Naive thymus-derived CD8-positive, alpha-beta T cell (primary cell): Measurements from ENCODE around the gene UBTD1. TPM values are rescaled to one million over a fixed set of nuclear protein-coding genes. Genes with fewer than 3 reads are reported as not detected.
A peak's percentile ranks its signal among the peaks of the same experiment; 100 is the strongest.
"Not testable (repeated sequence)": the region's sequence is repeated elsewhere in the genome, so short reads cannot be mapped to it uniquely, and the experiment has no call there.

Source experiments
- ATAC-seq, 2 donors: fragments of 150-1000 bp; cut with Tn5 transposase in 1 of 2; sonication (Bioruptor Pico), chemical (Tn5 transposase) in 1 of 2; 1 replicate in 1 of 2; 2 replicates in 1 of 2; pipeline ENCODE4 v1.10.0; 2021; ENCODE audit warnings: mild to moderate bottlenecking in 2 of 2, moderate library complexity in 2 of 2
- POLR2A ChIA-PET: fragments of 350-600 bp; sonication (Branson Sonifier 250); formaldehyde crosslinking; loops from one replicate; lab custom pipeline; 2021; ENCODE audit warnings: antibody characterized with exemption; lab: Charles Lee
- DNase-seq, 10 donors: peaks; one replicate each; pipeline versions ENCODE4 v3.0.0 to v3.0.0-alpha.2; 2020 to 2022
- H3K27ac Mint-ChIP-seq, 10 donors: one replicate each; pipeline ENCODE4 v1.8.0; 2020 to 2022; ENCODE audit warnings: mild to moderate bottlenecking in 10 of 10, mixed read lengths in 10 of 10, moderate library complexity in 4 of 10, inconsistent platforms in 1 of 10
- H3K27me3 Mint-ChIP-seq, 5 donors: one replicate each; pipeline ENCODE4 v1.8.0; 2021 to 2022; ENCODE audit warnings: mixed read lengths in 5 of 5
- H3K36me3 Mint-ChIP-seq, 3 donors: one replicate each; pipeline ENCODE4 v1.8.0; 2020 to 2022; ENCODE audit warnings: mixed read lengths in 3 of 3, mild to moderate bottlenecking in 2 of 3, inconsistent platforms in 1 of 3
- H3K4me1 Mint-ChIP-seq, 4 donors: one replicate each; pipeline ENCODE4 v1.8.0; 2021 to 2022; ENCODE audit warnings: mixed read lengths in 4 of 4
- H3K4me3 Mint-ChIP-seq, 10 donors: one replicate each; pipeline ENCODE4 v1.8.0; 2020 to 2022; ENCODE audit warnings: mild to moderate bottlenecking in 10 of 10, mixed read lengths in 10 of 10, moderate library complexity in 6 of 10, inconsistent platforms in 1 of 10
- H3K9me3 Mint-ChIP-seq, 9 donors: one replicate each; pipeline ENCODE4 v1.8.0; 2020 to 2022; ENCODE audit warnings: mixed read lengths in 9 of 9, mild to moderate bottlenecking in 3 of 9, inconsistent platforms in 1 of 9, moderate library complexity in 1 of 9
- polyA plus RNA-seq, 3 donors: library from polyadenylated mRNA; unstranded; fragments of 300-500 nt; fragmentation: Illumina TruSeq; gene quantifications; one replicate each; pipeline ENCODE4 v1.2.3, GENCODE V29; 2021
- total RNA-seq, 8 experiments: library from RNA in 2 of 8; stranded (reverse) in 2 of 8; gene quantifications; one replicate each; pipeline ENCODE4 v1.2.3 and lab custom pipeline; 2021 to 2026

UBTD1 gene
- total and polyA plus RNA-seq, 5 experiments from 2014 or later: 1.2 to 2.7 (median 1.6) TPM

DNA sequence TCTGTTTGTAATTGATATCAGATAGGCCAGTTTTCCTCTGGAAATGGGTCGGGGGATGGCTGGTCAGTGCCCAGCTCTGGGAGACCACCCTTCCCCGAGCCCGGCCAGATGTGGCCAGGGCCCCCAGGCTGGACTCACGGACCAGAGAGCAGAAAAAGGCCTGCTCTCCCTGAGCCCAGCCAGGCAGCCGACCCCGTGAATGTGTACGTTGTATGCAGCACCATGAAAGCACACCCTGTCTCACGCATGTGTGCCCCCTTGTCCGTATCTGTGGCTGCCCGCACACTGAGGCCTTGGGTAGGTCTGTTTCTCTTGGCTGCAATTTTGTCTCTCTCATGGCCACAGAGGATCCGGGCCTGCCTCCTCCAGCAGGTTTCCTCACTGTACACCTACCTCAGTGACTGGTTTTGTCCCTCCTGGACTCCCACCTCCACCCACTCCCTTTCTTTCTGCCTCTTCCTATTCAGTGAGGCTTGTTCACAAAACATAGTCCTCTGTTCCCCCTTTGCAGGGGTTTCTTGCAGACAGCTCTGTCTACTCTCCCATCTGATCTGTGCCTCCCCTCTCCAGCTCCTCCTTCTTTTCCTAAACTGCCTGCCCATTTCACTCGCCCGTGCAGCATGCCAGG, 50.2 kb downstream of the UBTD1 start:
- no peaks in the 10 kb centered on the region for H3K36me3 Mint-ChIP-seq
- no peak overlapping the region for H3K4me3 Mint-ChIP-seq
- DNase-seq (no peak), ATAC-seq (no peak)
- H3K4me1 Mint-ChIP-seq: no peaks in the 10 kb centered on the region
- H3K27me3 Mint-ChIP-seq: no peaks in the 10 kb centered on the region
- peak overlapping the region in 2 of 10 donors; percentile 26 to 36 for H3K27ac Mint-ChIP-seq
- POLR2A ChIA-PET: no interaction called here
- H3K9me3 Mint-ChIP-seq: no peaks in the 10 kb centered on the region

DNA sequence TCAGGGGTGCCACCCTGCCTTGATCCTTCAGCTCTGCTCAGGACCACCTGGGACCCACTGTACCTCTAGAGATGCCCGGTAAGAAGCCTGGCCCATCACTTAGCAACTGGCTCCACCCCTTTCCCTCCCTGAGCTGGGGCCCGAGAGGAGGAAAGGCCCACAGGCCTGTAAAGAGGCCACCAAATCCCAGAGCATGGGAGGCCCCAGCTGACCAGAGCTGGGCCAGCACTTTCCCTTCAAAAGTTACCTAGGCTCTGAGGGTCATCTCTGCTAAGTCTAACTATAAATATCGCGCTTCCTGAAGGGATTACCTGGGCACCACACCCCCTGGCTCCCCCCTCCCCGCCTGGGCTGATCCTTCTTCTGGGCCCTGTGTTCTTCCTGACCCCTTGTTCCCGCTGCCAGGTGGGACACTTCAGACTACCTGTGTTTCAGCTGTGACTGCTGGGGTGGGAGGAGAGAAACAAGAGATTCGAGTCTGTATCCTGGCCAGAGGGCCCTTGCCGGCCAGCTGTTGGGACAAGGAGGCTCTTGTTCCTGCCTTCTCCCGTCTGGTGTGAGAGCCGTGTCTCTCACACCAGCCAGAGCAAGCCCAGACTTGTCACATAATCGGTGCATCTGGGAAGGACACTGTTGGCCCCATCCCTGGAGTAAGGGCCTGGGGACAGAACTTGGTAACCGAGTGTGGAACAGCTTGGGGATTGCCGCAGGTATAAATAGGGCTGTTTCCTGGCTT, 51.0 kb downstream of the UBTD1 start:
- POLR2A ChIA-PET: interaction anchor here (0.6 kb wide), 1 partner anchor 8 kb away, joined by 7 read pairs; no protein-coding TSS in a partner anchor
- Mint-ChIP-seq H3K9me3 (no peaks in the 10 kb centered on the region), H3K27ac (peak overlapping the region in 2 of 10 donors; percentile 26 to 36), H3K36me3 (no peaks in the 10 kb centered on the region), H3K4me3 (no peak overlapping the region), H3K4me1 (no peaks in the 10 kb centered on the region), H3K27me3 (no peaks in the 10 kb centered on the region)
- ATAC-seq (no peak), DNase-seq (no peak)

DNA sequence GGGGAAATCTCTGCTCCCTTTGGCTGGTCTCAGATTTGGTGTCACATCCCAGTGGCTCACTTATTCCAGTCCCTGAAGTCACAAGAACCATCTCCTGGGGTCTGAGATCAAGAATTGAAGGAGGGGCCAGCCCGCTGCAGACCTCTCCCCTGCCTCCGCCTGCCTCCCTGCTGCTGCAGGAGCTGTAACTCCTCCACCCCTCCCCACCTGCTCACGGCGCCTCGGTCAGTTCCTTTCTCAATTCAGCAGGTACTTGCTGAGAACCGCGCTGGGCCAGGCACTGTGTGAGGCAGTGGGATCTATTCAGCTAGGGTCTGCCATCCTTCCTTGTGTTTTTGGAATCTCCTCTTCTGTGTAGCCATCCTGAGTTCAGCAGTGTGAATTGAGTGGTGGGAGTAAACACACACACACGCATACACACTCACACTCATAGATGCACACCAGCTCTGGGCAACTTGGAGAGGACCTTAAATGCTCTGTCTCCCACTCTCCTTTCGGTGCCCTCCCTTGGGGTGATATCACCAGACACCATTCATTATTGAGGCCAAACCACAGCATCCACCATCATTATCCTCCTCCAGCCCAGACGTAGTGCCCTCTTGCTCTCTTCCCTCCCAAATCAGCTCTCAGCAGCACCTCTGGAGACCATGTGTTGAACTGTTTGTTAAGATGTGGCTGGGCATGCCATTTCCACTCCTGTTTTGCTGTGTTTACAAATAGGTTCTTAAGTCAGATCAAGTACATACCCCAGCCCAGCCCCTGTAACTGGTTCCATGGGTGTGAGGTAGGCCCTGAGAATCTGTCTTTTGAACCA, 51.8 kb downstream of the UBTD1 start:
- ATAC-seq: no peak
- Mint-ChIP-seq H3K9me3 (peaks cover 0 to 5% (median 0%) of the 10 kb centered on the region in 9 donors), H3K27me3 (no peaks in the 10 kb centered on the region), H3K36me3 (no peaks in the 10 kb centered on the region), H3K4me1 (no peaks in the 10 kb centered on the region), H3K27ac (peak overlapping the region in 2 of 10 donors; percentile 62 to 66), H3K4me3 (peak overlapping the region in 1 of 10 donors; percentile 30)
- POLR2A ChIA-PET: interaction anchor here (0.5 to 0.6 kb wide), 2 partner anchors 9 to 183 kb away, joined by 5 to 7 read pairs; no protein-coding TSS in a partner anchor
- no peak for DNase-seq

DNA sequence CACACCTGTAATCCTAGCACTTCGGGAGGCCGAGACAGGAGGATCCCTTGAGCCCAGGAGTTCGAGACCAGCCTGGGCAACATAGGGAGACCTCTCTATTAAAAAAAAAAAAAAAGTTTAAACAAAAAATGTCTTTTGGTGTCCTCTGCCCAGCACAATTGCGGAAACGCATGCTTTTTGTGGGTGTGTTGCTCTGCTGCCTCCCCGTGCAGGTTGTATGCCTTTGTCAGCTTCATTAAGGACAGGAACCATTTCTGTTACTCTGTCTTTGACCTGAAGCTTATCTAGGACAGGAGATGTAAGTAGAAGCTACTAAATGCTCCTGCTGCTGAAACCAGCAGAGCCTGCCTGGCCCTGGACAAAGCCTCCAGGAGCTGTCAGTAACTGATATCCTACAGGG, 52.5 kb downstream of the UBTD1 start:
- Mint-ChIP-seq H3K36me3 (no peaks in the 10 kb centered on the region), H3K27ac (peak overlapping the region in 1 of 10 donors; percentile 77), H3K4me1 (no peaks in the 10 kb centered on the region), H3K9me3 (peaks cover 0 to 10% (median 0%) of the 10 kb centered on the region in 9 donors), H3K27me3 (no peaks in the 10 kb centered on the region), H3K4me3 (no peak overlapping the region)
- ATAC-seq (no peak), DNase-seq (no peak)
- POLR2A ChIA-PET: interaction anchor here (0.5 kb wide), 1 partner anchor 184 kb away, joined by 5 read pairs; no protein-coding TSS in a partner anchor

DNA sequence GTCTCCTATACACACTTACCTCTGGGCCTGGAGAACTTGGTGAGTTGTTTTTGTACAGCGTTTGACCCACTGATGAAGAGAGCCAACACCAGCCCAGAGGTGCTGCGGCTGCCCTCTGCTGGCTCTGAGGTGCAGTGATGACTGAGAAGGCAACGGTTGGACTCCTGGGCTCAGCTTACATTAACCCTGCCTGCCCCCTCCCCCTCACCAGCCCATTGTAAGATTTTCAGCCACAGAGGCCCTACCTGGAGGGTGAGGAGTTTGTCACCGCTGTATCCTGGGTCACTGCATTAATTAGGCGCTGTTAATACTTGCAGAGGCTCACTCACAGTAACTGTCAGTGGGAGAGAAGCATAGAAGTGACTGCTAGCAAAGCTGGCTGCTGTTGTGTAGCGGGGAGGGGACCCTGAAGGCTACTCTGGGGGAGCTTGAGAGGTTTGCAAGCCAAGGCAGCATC, 54.9 kb downstream of the UBTD1 start:
- DNase-seq (peak; percentile 28 to 72 (median 41)), ATAC-seq (peak; percentile 84 to 94)
- H3K27ac Mint-ChIP-seq: peak overlapping the region in 1 of 10 donors; percentile 14
- H3K36me3 Mint-ChIP-seq: no peaks in the 10 kb centered on the region
- peaks cover 0 to 10% (median 0%) of the 10 kb centered on the region in 9 donors for H3K9me3 Mint-ChIP-seq
- H3K4me3 Mint-ChIP-seq: no peak overlapping the region
- no peaks in the 10 kb centered on the region for H3K4me1 Mint-ChIP-seq
- POLR2A ChIA-PET: interaction anchor here (0.7 kb wide), 1 partner anchor 12 kb away, joined by 3 read pairs; no protein-coding TSS in a partner anchor
- H3K27me3 Mint-ChIP-seq: no peaks in the 10 kb centered on the region

DNA sequence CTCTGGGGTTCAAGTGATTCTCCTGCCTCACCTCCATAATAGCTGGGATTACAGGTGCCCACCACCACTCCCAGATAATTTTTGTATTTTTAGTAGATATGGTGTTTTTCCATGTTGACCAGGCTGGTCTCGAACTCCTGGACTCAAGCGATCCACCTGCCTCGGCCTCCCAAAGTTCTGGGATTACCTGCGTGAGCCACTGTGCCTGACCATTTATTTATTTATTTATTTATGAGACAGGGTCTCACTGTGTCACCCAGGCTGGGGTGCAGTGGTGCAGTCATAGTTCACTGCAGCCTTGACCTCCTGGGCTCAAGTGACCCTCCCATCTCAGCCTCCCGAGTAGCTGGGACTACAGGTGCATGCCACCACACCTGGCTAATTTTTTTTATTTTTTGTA, 55.6 kb downstream of the UBTD1 start:
- H3K27ac Mint-ChIP-seq, H3K36me3 Mint-ChIP-seq, H3K27me3 Mint-ChIP-seq, DNase-seq, H3K9me3 Mint-ChIP-seq, H3K4me1 Mint-ChIP-seq, H3K4me3 Mint-ChIP-seq, ATAC-seq: not testable (repeated sequence)
- POLR2A ChIA-PET: interaction anchor here (0.7 kb wide), 1 partner anchor 11 kb away, joined by 3 read pairs; no protein-coding TSS in a partner anchor

DNA sequence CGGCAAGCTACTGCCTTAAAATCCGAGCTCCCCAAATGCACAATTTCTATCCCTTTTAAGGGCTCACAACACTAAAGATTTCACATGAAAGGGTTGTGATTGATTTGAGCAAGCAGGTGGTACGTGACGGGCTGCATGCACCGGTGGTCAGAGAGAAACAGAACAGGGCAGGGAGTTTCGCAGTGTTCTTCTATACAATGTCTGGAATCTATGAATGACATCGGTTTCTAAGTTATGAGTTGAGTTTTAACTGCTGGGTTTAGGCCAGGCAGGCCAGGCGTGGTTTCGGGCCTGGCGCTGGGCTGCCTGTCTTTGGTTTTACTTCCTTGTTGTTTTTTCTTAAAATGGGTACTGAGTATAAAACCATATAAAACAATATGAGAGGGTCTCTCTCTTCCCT, 56.8 kb downstream of the UBTD1 start:
- DNase-seq, H3K27ac Mint-ChIP-seq, POLR2A ChIA-PET, H3K36me3 Mint-ChIP-seq, H3K4me1 Mint-ChIP-seq, H3K27me3 Mint-ChIP-seq, H3K4me3 Mint-ChIP-seq, H3K9me3 Mint-ChIP-seq, ATAC-seq: not testable (repeated sequence)

DNA sequence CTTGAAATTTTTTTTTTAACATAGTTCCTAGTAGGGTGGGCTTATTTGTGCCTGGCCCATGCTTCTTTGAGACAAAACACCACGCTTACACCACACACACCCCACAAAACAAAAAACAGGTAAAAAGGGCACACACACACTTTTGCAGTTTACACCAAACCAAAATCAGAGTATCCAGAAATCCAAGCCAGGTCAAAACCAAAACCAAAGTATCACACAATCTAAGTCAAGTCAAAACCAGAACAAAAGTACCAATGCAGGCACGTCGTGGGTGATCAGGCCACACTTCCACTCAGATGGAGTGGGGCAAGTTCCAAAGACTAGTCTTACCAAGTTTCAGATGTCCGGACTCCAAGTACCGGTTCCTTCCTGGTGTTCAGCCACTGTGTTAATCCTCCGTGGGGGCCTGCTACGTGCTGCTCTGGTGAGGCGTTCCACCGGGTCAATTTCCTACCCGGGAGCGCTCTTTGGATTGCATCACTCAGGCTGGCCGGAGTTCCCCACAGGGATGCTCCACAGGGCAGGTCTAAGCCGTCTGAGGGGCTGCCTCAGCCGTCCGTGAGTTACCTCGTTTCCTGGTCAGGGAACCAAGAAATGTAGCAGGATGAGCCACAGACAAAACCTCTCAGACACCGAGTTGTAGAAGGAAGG, 62.1 kb downstream of the UBTD1 start:
- H3K27ac Mint-ChIP-seq: peak overlapping the region in 1 of 10 donors; percentile 18
- POLR2A ChIA-PET, H3K9me3 Mint-ChIP-seq, DNase-seq, ATAC-seq, H3K27me3 Mint-ChIP-seq, H3K4me3 Mint-ChIP-seq, H3K4me1 Mint-ChIP-seq, H3K36me3 Mint-ChIP-seq: not testable (repeated sequence)

DNA sequence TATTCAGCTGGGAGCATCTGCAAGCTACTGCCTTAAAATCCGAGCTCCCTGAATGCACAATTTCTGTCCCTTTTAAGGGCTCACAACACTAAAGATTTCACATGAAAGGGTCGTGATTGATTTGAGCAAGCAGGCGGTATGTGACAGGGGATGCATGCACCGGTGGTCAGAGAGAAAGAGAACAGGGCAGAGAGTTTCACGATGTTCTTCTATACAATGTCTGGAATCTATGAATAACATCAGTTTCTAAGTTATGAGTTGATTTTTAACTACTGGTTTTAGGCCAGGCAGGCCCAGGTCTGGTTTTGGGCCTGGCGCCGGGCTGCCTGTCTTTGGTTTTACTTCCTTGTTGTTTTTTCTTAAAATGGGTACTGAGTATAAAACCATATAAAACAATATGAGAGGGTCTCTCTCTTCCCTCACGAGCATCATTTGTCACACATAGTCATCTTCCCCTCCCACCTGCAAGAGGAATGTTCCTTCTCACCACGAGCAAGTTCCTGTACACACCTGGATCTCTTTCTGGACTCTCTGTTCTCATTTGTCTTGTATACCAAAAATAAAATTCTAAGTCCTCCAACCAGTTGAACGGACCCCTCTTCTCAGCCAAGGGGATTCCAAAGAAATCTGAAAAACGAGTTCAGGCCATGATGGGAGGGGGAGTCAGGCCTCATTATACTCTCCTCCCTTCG, 62.8 kb downstream of the UBTD1 start:
- POLR2A ChIA-PET, ATAC-seq, DNase-seq, H3K36me3 Mint-ChIP-seq, H3K4me3 Mint-ChIP-seq, H3K4me1 Mint-ChIP-seq, H3K27me3 Mint-ChIP-seq, H3K9me3 Mint-ChIP-seq: not testable (repeated sequence)
- H3K27ac Mint-ChIP-seq: peak overlapping the region in 1 of 10 donors; percentile 6

DNA sequence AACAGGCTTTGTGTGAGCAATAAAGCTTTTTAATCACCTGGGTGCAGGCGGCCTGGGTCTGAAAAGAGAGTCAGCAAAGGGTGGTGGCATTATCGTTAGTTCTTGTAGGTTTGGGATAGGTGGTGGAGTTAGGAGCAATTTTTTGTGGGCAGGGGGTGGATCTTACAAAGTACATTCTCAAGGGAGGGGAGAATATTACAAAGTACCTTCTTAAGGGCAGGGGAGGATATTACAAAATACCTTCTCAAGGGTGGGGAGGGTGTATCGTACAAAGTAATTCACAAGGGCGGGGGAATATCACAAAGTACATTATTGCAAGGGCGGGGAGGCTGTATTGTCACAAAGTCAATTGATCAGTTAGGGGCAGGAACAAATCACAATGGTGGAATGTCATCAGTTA, 63.6 kb downstream of the UBTD1 start:
- DNase-seq, H3K36me3 Mint-ChIP-seq, ATAC-seq, POLR2A ChIA-PET, H3K4me3 Mint-ChIP-seq, H3K9me3 Mint-ChIP-seq, H3K27ac Mint-ChIP-seq, H3K27me3 Mint-ChIP-seq, H3K4me1 Mint-ChIP-seq: not testable (repeated sequence)

DNA sequence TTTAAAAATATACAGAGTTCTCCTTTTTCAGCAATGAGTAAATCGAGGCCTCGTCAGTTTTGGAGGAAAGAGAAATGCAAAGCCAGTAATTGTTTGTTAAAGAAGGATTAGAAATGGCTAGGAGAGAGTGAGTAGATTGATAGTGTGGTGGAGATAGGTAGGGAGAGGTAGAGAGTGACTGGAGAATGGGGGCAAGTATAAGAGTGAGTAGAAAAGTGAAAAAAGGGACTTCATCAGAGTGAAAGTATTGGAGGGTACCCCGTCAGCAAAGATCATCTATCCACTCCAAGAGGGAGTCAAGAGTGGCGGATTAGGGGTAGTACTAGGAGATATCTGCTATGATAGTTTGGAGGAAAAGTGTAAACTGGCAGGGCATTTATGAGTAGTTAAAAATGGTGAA, 64.6 kb downstream of the UBTD1 start:
- Mint-ChIP-seq H3K27me3 (no peaks in the 10 kb centered on the region), H3K36me3 (peaks cover 0 to 7% (median 0%) of the 10 kb centered on the region in 3 donors), H3K4me3 (no peak overlapping the region), H3K27ac (no peak overlapping the region), H3K9me3 (no peaks in the 10 kb centered on the region), H3K4me1 (peaks cover 0 to 3% (median 0%) of the 10 kb centered on the region in 4 donors)
- ATAC-seq: no peak
- DNase-seq: no peak
- POLR2A ChIA-PET: no interaction called here

DNA sequence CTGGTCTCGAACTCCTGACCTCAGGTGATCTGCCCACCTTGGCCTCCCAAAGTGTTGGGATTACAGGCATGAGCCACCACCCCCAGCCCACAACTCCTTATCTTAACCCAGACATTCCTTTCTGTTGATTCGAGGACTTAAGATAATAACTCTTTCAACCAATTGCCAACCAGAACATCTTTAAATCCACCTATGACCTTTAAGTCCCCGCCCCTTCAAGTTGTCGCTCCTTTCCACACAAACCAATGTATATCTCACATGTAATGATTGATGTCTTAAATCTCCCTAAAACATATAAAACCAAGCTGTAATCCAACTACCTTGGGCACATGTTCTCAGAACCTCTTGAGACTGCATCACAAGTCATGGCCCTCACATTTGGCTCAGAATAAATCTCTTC, 66.1 kb downstream of the UBTD1 start:
- Mint-ChIP-seq H3K27me3 (no peaks in the 10 kb centered on the region), H3K4me1 (peaks cover 0 to 3% (median 0%) of the 10 kb centered on the region in 4 donors), H3K4me3 (no peak overlapping the region), H3K9me3 (no peaks in the 10 kb centered on the region), H3K36me3 (peaks cover 0 to 7% (median 2%) of the 10 kb centered on the region in 3 donors), H3K27ac (no peak overlapping the region)
- POLR2A ChIA-PET: no interaction called here
- DNase-seq: no peak
- ATAC-seq: no peak
